NCI-H82 treated with DMSO at 0.1 percent for 48 hours (cell line): ENCODE data around the gene MBOAT1.

Experiments used
- DNase-seq: peaks from one replicate; lab custom pipeline; 2025; ENCODE audit not compliant: unreplicated experiment; lab: John Stamatoyannopoulos, UW

MBOAT1 gene

DNA sequence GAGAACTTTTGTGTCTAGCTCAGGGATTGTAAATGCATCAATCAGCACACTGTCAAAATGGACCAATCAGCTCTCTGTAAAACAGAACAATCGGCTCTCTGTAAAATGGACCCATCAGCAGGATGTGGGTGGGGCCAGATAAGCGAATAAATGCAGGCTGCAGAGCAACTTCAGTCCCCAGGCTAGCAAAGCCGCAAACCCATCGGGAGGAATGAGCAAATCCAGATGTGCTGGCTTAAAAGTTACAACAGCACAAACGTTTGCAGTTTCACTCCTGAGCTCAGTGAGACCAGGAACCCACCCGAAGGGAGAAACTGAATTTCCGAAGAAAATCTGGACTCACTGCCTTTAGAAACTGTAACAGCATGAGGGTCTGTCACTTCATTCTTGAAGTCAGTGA is 21.9 kb upstream of the MBOAT1 start:
- no peak for DNase-seq

DNA sequence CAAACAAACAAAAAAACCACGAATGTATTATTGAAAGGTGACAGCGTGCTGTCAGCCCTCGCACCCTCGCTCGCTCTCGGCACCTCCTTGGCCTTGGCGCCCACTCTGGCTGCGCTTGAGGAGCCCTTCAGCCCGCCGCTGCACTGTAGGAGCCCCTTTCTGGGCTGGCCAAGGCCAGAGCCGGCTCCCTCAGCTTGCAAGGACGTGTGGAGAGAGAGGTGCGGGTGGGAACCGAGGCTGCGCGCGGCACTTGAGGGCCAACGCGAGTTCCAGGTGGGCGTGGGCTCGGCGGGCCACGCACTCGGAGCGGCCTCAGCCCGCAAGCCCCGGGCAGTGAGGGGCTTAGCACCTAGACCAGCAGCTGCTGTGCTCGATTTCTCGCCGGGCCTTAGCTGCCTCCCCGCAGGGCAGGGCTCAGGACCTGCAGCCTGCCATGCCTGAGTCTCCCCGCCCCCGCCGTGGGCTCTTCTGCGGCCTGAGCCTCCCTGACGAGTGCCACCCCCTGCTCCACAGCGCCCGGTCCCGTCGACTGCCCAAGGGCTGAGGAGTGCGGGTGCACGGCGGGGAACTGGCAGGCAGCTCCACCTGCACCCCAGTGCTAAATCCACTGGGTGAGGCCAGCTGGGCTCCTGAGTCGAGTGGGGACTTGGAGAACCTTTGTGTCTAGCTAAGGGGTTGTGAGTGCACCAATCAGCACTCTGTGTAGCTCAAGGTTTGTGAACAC is 20.9 kb upstream of the MBOAT1 start:
- DNase-seq: no peak

DNA sequence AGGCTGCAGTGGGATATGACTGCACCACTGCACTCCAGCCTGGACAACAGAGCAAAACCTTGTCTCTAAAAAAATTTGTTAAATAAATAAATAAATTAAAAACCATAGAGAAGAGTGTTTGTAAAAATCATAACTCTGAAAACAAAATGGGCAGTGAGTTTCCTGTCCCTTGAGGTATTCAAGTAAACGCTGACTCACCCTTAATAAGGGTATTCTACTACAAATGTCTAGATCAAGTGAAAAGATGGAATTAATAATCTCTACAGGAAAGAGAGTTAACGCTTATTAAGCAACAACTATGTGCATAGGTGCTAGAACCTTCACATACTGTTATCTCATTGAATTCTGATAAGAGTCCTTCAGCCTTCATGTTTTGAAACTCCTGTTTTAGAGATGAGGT is 19.9 kb upstream of the MBOAT1 start:
- DNase-seq: no peak

DNA sequence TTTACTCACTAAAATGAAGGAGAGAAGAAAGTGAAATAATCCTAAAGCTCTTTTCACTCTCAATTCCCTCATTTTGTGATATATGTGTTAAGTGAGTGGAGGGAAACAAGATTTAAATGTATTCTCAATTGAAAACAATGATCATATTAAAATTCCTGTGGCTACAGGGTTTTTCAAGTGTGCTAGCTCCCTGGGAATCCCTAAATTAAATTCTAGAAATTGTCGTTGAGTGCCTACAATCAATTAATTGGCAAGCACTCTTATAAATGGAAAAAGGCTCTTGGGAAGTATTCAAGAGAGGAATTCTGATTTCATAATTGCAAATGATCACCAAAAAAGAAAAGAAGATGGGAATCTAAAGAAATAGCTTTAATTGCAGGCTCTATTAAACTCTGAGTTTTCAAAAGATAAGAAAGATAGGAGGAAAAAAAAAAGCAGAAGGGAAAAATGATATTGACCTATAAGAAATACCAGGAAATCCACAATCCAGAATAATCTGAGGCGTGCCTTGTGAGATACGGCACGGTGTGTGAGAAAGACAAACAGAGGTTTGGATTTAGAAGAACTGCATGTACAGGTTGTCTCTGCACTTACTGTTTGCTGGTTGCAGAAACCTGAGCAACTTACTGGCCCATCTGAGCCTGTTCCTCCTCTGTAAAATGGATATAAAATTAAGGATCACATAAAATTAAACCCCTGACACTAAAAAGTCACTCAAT is 18.3 kb upstream of the MBOAT1 start:
- no peak for DNase-seq

DNA sequence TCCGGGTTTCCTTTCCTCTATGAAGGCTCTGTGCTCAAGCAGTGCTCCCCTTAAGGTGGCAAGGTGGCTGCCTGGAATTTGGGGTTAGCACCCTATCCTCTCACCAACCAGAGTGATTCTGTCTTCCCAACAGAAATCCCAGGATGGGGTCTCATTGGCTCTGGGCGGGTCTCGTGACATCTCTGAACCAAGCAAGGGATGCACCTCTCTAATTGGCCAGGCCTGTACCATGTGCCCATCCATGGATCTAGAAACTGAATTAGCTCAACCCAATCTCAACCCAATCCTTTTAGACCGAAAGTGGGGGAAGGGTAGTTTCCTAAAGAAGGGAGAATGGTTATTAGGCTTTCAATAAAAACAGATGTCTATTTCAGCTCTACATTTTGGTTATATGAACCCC is 17.6 kb upstream of the MBOAT1 start:
- no peak for DNase-seq

DNA sequence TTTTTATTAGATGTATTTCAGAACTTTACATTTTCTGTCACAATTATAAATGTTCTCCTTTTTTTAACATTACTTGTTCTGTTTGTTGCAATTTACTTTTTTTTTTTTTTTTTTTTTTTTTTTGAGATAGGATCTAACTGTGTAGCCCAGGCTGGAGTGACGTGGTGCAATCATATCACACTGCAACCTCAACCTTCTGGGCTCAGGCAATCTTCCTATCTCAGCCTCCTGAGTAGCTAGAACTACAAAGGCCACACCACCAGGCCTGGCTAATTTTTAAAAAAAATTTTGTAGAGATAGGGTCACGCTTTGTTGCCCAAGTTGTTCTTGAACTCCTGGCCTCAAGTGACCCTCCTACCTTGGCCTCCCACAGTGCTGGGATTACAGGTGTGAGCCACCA is 15.1 kb upstream of the MBOAT1 start:
- no peak for DNase-seq

DNA sequence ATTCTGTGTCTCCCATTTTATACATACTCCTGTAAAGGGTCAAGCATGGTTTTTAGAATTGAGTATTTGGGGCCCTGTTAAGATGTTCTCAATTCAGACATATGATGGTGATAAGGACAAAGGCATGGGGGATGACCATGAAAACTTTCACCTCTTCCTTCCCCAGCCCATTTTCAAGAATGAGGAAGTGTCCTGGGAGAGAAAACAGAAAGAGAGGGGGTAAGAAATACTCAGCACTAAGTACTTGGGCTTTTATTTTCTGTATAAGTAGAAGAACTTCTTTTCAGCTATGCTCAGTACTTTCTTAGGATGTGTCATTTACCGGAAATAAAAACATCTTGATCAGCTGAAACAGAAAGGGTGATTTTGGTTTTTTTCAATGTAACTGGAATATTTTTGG is 10.9 kb upstream of the MBOAT1 start:
- DNase-seq: no peak

DNA sequence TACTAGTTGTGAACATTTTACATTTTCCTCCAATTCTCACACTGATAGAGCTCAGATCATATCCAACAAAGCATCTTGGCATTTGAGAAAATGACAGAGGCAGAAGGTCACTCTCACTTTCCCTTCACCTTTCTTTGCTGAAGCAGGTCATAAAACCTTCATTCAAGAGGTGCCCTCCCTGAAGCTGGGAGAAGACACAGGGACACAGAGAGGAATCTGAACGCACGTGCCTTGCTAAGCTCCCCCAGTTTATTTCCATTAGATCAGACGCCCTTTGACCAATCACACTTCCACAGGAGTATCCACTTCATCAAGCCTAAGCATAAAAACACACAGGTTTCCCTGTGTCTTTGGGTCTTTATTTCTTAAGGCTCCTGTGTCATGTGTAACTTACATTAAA is 9.2 kb upstream of the MBOAT1 start:
- no peak for DNase-seq

DNA sequence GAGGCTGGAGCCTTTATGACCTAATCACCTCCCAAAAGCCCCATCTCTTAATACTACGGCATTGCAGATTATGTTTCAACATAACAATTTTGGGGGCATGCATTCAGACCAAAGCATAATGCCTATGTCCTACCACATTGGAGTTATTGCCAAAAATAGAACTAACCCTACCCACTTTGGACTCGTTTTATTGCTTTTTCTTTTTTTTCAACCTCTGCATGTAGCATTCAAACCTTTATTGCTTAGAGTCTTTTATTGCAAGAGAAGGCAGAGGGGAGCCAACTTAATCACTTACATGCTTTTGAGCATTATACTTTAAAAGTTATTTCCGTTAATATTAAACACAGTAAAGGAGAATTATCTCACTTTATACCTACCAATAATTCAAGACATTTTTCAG is 8.1 kb upstream of the MBOAT1 start:
- no peak for DNase-seq

DNA sequence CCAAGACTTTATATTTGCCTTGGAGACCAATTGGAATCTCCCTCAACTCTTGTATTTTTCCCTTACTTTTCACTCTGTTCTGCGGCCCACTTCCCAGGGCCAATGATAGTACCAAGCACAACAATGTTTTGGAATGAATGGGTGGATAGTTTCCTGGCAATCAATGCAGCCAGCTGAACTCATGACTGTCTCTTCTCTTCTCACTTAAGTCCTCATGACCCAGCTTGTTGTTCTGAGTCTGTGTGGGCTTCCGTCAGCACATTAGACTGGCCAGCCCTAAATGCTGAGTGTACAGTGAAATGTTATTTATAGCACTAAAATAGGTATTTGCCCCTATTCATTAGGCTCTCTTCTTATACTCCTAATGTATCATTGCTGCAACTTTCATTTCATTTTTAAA is 5.6 kb upstream of the MBOAT1 start:
- DNase-seq: no peak

DNA sequence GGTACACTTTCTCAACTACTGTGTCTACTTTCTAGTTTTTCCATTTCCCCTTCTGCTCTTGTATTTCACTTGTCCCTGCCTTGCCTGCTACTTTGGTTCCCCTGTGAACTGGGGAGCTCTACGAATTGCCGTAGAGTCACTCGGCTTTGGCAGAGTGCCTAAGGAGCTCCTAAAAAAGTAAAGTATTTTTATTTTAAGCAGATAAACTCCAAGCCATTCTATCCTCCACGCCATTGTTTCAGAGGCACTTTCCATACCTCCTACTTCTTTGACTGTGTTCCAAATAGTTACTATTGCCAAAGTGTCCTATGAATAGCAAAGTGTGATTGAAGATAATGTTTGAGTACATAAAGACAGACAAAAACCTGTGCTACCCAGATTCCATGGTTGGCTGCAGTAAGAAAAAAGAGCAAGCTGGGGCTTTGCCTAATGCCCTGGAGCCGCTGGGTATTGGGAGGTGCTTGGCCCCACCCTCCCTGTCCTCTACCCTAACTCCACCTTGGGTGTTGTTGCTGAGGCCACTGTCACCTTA is 5.1 kb upstream of the MBOAT1 start:
- no peak for DNase-seq

DNA sequence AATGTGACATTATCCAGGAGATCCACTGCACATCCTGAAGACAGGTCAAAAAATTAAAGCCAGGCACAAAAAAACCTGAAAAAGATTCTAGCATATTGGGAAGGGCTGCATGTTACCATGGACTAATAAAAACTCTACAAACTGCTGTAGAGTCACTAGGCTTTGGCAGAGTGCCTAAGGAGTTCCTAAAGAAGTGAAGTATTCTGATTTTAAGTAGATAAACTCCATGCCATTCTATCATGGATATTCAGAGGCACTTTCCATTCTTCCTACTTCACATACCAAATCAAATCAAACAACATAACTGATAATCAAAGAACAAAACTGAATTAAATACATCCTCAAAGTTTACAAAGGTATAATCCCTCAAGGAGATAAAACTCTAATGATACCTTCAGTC is 3.0 kb upstream of the MBOAT1 start:
- no peak for DNase-seq

DNA sequence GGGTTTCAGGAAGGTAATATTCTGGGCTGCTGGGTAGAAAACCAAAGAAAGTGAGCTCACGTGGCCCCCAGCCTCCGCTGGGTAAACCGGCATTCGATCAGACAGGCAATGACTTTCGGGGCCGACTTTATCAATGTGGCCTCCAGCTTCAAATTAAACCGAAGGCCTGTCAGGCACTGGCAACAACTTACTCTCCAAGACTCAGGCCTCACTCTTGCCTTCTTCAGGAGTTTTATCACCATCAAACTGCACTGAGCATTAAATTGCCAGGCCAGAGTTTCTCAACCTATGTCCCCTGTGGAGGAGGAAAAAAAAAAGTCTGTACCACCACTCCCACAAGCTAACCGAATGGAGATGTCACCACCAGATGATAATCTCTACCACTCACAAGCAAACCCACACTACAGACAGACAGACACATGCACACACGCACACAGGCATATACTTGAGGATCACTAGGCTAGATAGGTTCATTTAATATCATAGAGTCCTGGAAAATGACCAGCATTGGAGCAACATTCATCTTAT is 1.1 kb upstream of the MBOAT1 start:
- no peak for DNase-seq

DNA sequence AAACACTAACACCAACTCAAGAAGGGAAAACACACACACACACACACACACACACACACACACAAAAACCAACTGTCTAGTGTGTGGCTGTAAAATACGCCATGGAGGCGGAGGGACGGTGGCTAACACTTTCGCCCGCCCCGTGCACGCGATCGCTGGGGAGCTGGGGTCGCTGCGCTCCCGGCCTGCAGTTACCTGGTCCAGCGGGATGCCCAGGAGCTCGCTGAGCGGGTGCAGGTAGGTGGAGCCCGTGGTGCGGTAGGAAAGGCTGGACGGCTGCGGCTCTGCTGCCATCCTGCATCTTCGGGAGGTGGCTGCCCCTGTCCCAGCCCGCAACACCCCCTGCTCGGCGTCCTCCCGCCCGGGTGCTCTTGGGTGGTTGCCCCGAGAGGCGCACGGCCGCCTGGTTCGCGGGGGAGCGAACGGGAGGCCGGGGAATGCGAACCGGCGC is 303 bp downstream of the MBOAT1 start:
- no peak for DNase-seq

DNA sequence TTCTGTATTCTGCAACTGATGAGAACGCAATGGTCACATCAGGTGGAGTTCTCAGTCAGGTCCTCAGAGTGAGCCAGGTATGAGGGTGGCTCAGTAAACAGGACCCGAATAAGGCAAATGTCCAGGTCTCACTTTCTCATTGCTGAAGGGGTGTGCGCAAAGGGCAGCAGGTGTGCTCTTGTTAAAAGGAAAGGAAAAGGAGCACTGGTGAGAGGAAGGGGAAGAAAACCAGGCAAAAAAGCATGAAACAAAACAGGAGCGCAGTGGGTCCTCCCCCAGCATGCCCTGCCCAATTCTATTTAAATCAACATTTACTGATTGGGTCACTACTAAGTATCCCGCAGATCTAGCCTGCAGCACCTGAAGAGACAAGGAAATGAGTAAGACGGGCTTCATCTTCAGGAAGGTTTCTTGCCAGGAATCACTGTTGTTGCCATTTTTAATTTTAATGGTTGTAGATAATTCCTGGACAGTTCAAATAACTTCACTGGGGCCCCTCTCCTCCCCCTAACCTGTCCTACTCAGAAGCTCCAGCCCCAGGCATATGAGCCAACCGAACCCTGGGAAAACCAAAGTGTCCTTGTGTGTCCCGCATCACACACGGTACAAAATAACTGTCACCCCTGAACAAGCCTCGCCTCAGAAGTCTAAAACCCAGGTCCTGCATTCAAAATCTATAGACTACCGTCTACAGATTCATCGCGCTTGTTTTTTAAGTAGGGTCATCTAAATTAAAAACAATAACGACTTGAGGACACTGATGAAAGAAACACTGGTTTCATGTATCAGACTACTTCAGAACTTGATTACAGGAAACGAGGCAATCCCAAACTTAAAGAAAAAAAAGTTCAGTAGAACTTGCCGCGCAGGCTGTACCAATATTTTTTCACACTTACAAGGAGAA is 980 bp downstream of the MBOAT1 start:
- DNase-seq: no peak

DNA sequence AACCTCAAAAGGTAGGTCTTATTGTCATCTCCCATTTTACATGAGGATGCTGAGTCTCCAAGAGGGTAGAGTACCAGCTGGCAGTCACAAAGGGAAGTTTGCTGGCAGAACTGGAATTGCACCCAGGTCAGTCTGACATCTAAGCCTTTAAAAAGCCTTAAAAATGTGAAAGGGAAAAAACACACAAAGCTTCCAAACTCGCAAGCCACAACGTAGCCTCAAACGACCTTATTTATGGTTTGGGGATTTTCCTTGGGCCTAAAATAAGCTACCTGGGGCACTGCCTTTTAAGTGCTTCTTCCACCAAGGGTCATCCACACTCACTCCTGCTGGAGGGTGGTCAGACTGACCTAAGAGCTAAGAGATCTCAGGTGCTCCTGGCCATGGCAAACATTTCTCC is 2.1 kb downstream of the MBOAT1 start:
- no peak for DNase-seq

DNA sequence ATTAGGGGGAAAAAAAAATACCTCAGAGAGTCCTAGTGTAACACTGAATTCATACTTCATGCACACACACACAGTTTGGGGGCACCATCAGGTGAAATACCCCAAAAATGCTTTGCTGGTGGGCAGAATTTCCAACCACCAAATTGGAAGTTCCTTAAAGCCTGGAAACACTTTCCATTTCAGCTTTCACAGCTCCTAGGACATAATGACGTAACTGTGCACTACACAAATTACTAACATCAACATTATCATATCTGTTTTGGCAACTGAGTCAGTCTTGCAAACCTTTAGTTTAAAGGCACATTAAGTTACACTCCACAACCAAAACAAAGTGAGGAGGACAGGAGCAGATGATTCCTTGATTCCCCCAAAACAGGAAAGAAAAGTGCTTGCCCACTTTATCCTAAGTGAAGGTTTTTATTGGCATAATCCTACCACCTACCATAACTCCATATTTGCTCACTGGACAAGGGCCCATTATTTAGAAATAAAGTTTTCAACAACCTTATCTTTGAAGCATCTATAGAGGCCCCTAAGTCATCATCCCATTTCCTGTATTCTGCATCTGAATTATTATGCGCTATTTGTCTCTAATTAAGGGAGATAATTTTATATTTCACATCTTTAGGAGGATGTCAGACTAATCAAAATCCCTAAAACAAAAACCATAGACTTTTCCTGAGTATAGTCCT is 3.4 kb downstream of the MBOAT1 start:
- no peak for DNase-seq

DNA sequence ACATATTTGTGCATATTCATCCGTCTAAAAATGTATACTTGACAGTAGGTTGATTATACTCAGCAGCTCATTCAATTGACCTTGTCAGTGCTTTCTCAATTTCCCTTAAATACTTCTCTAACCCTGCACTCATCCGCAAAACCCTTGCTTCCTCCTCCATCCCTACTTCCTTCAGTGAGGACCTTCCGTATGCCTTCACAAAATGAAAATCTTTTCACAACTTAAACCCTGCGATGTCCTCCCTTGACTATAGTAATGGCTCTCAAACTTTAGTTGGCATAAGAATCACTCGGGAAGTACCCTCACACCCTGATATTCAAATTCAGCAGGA is 5.2 kb downstream of the MBOAT1 start:
- no peak for DNase-seq

DNA sequence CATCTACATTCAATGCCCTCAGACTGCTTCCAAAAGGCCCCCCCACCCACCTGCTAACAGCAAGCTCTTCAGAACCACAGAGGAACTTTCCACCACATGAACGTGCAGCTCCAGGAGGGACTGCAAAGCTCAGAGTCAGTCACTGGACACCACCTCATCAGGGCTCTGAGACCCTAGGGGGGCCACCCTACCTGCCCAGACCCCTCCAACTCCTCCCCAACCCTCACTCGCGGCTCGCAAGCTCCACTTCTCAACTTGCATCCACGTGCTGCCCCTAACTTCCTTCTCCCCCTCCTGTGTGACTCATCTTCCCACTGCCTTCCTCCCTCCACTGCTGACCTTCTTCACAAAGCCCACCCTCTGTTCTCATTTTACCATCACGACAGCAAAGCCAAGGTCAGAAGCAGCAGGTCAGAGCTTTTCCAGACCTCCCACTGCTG is 6.5 kb downstream of the MBOAT1 start:
- no peak for DNase-seq

DNA sequence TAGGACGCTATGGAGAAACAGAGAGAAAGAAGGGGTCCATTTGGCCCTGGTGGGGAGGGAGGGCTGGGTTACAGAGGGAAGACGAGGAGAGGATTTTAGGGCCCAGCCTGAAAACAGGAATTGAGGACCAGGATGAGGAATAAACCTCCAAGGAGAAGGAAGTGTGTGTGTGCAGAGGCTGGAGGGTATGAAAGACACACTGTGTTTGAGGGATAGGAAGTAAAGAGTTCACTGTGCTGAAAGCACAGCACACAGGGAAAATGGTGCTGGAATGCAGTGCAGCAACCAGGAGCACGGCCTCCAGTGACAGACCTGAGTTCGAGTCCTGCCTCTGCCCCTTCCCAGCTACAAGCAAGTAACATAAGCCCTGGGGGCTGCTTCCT is 7.8 kb downstream of the MBOAT1 start:
- no peak for DNase-seq
